ENCODE measurements around the gene SLC66A3. TPM values are rescaled to one million over a fixed set of nuclear protein-coding genes. Genes with fewer than 3 reads are reported as not detected.

SLC66A3 gene
- 55.0 and 55.4 TPM in 2 replicates for total RNA-seq (2014; rRNA removed; shearing (Covaris generic))
- 69.5 and 84.0 TPM in 2 replicates for polyA plus RNA-seq (2015; cell fraction: cytosol; rRNA removed)
- polyA plus RNA-seq (2015; cell fraction: nucleus; rRNA removed) = 20.3 and 25.7 TPM in 2 replicates

GRCh38 chr2:11155381-11156035, at the start of gene SLC66A3:
Gene SLC66A3, plus strand, starts transcription at chr2:11155467. Its CDS starts 80 bp downstream, at chr2:11155547.
- in situ Hi-C loops (cut with HindIII; ENCODE audit: low pct_unique_long_range_greater_than_20kb, low sequenced_read_pairs) = no loop called here
- DNase-seq (ENCODE audit: low read depth, low spot score) = no peak

DNA sequence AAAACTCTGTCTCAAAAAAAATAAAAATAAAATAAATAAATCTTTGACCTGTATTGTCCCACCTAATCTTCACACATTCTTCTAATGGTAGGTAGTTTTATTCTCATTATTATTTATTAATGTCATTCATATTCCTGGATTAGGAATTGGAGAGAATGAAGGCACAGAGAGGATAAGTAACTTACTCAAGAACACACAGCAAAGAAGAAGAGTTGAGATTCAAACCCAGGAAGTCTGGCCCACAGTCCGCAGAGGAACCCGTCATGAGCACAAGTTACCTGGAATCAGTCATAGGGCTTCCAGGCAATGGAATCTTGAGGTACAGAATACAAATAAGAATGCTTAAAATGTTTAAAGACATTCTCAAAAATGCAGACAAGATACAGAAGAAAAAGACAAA, 46.3 kb upstream of the SLC66A3 start:
- in situ Hi-C loops (cut with HindIII; ENCODE audit: low pct_unique_long_range_greater_than_20kb, low sequenced_read_pairs) = no loop called here
- DNase-seq (ENCODE audit: low read depth, low spot score) = no peak

GRCh38 chr2:11112870-11113428, 42.3 kb upstream of the SLC66A3 start:
- in situ Hi-C loops (cut with HindIII; ENCODE audit: low pct_unique_long_range_greater_than_20kb, low sequenced_read_pairs) = no loop called here
- DNase-seq (ENCODE audit: low read depth, low spot score) = no peak

DNA sequence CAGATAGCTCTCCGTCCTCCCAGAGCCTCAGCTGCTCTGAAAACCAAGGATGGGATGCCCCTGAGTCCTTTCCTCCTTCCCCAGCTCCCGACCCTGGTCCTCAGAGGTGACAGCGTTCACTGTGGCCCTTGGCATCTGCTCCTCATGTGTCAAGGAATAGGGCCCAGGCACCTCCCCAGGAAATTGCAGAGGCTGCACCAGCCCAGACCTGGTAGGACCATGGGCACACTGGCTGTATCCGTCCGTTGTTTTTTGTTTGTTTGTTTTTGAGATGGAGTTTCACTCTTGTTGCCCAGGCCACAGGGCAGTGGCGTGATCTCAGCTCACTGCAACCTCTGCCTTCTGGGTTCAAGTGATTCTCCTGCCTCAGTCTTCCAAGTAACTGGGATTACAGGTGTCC, 37.5 kb upstream of the SLC66A3 start:
- in situ Hi-C loops (cut with HindIII; ENCODE audit: low pct_unique_long_range_greater_than_20kb, low sequenced_read_pairs) = no loop called here
- no peak for DNase-seq (ENCODE audit: low read depth, low spot score)

GRCh38 chr2:11118761-11119160, 36.5 kb upstream of the SLC66A3 start:
- no peak for DNase-seq (ENCODE audit: low read depth, low spot score)
- in situ Hi-C loops (cut with HindIII; ENCODE audit: low pct_unique_long_range_greater_than_20kb, low sequenced_read_pairs) = no loop called here

DNA sequence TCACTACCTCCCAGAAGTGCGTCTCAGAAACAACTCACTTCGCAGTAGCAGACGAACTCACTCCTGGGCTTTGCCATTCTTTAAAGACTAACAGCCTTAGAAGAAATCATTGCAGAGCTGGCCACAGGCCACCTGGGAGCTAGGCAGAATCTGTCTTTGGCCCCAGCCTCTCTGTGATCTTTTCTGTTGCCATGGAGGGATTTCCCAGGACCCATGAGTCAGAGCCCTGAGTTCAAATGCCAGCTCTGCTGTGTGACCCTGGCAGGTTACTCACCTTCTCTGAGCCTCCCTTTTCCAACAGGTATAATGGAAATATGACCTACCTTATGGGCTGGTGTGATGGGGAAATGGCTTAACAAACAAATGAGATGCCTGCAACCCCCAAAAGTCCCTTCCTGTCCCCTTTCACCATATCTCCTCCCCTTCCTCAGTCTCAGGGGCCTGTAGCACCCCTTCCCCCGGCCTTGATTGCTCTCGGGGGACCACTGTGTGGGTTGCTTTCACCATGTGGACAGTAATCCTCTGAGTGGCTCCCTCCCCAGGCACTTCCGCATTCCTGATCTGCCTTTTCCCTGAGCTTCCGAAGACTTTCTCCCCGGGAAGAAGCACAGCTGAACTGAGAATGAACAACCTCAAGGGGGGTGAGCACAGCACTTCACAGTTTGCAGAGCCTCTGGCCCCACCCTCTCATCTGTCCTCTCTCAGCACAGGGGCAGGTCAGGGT, 34.0 kb upstream of the SLC66A3 start:
- peak; percentile 13 for DNase-seq (ENCODE audit: low read depth, low spot score)
- in situ Hi-C loops (cut with HindIII; ENCODE audit: low pct_unique_long_range_greater_than_20kb, low sequenced_read_pairs) = no loop called here

GRCh38 chr2:11121823-11122155, 33.5 kb upstream of the SLC66A3 start:
- no peak for DNase-seq (ENCODE audit: low read depth, low spot score)
- in situ Hi-C loops (cut with HindIII; ENCODE audit: low pct_unique_long_range_greater_than_20kb, low sequenced_read_pairs) = no loop called here

GRCh38 chr2:11122380-11122779, 32.9 kb upstream of the SLC66A3 start:
- in situ Hi-C loops (cut with HindIII; ENCODE audit: low pct_unique_long_range_greater_than_20kb, low sequenced_read_pairs) = no loop called here
- no peak for DNase-seq (ENCODE audit: low read depth, low spot score)

GRCh38 chr2:11123001-11123809, 32.1 kb upstream of the SLC66A3 start:
- in situ Hi-C loops (cut with HindIII; ENCODE audit: low pct_unique_long_range_greater_than_20kb, low sequenced_read_pairs) = no loop called here
- DNase-seq (ENCODE audit: low read depth, low spot score) = no peak

GRCh38 chr2:11123856-11124759, 31.2 kb upstream of the SLC66A3 start:
- in situ Hi-C loops (cut with HindIII; ENCODE audit: low pct_unique_long_range_greater_than_20kb, low sequenced_read_pairs) = no loop called here
- DNase-seq (ENCODE audit: low read depth, low spot score) = peak; percentile 76

- in situ Hi-C loops (cut with HindIII; ENCODE audit: low pct_unique_long_range_greater_than_20kb, low sequenced_read_pairs) = no loop called here
These were observed 30.6 kb upstream of the SLC66A3 start for GRCh38 chr2:11124760-11125068.

DNA sequence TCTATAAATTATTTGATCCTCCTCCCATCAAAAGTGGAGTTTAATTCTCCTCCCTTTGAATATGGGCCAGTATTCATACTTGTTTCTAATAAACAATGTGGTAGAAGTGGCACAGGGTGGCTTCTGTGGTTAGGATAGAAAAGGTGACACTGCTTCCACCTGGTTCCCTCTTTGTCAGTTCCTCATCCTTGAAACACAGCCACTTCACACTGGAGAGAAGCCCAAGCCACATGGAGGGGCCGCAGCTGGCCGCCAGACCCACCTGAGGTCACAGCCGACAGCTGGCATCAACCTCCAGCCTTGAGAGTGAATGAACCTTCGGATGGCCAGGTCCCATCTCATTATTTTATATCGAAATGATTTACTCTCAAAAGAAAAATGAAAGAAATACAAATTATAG, 27.5 kb upstream of the SLC66A3 start:
- DNase-seq (ENCODE audit: low read depth, low spot score) = no peak
- in situ Hi-C loops (cut with HindIII; ENCODE audit: low pct_unique_long_range_greater_than_20kb, low sequenced_read_pairs) = no loop called here

More at GRCh38 chr2:11124760-11125068, 30.6 kb upstream of the SLC66A3 start:
- DNase-seq (ENCODE audit: low read depth, low spot score) = no peak

DNA sequence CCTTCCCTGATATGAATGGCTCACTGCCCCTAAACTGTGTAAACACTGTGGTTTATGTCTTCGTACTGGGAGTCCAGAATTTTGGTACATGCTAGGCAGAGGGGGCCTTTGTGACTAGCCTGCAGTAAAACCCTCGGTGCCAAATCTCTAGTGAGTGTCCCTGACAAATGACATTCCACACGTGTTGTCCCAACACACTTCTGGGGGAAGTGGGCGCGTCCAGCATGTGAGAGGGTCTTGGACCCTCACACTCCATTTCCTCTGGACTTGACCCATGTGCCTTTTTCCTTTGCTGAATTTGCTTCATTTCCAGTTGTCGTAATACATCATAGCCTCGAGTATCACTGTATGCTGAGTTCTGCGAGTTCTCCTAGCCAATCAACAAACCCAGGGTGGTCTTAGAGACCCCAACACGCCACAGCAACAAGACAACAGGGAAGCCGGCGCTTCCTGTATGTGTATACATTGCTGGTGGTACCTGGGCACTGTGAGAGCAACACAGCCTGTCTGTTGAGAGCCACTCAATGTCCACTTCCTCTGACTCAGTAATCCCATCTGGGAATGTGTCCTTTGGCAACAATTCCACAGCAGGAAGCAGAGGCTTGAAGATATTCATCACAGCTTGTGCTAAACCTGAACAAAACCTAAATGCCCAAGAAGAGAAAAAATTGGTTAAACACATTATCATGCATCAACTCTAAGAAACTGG, 26.9 kb upstream of the SLC66A3 start:
- DNase-seq (ENCODE audit: low read depth, low spot score) = no peak

GRCh38 chr2:11129598-11130449, 25.4 kb upstream of the SLC66A3 start:
- DNase-seq (ENCODE audit: low read depth, low spot score) = no peak
- in situ Hi-C loops (cut with HindIII; ENCODE audit: low pct_unique_long_range_greater_than_20kb, low sequenced_read_pairs) = no loop called here

More for the DNA sequence above, 26.9 kb upstream of the SLC66A3 start:
- in situ Hi-C loops (cut with HindIII; ENCODE audit: low pct_unique_long_range_greater_than_20kb, low sequenced_read_pairs) = no loop called here

DNA sequence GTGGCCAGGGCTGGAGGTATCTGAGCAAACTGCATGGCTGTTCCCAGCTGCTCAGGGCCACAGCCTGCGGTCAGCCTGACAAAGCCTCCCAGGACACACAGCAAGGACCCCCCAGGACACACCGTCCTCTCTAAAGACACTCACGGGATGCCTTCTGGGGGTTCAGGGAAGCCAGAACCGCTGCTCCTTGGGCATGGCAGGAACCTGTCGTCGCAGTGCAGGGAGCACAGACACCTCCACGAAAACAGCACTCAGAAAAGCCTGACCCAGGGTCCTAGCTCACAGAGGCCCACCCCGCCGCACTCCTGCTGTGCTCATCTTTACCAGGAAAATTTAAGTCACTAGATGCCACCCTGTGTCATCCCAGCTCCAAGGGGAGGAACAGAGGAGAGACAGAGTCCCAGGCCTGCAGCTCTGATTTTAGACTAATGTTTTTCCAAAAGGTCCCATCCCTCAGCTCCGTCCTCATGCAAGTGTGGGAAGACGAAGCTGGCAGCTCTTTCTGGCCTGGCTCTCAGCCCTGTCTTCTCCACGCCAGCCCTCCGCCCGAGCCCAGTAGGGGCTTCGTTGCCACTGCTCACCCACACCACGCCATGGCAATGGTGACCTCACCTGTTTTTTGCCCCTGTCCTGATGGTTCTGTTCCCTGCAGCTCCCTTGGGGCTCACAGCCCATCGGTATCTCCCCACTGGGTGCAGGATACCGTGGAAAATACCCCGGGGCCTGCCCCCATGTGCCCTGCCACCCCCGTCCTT, 23.9 kb upstream of the SLC66A3 start:
- no peak for DNase-seq (ENCODE audit: low read depth, low spot score)
- in situ Hi-C loops (cut with HindIII; ENCODE audit: low pct_unique_long_range_greater_than_20kb, low sequenced_read_pairs) = no loop called here
